Endothelial cell of umbilical vein (primary cell): ENCODE measurements around the gene RBM8A. TPM values are rescaled to one million over a fixed set of nuclear protein-coding genes. Genes with fewer than 3 reads are reported as not detected.

ENCODE experiments used
- BruUV-seq: library from RNA; stranded (reverse); fragments of 400-500 nt; replicated peaks from 2 replicates; lab custom pipeline; 2021; lab: Mats Ljungman, UMichigan
- CTCF ChIA-PET: fragments of 300-600, 350-600 bp; sonication (Branson Sonifier 250); formaldehyde crosslinking; loops from one replicate; lab custom pipeline; 2021; ENCODE audit warnings: antibody characterized with exemption, inconsistent platforms; lab: Charles Lee
- POLR2A ChIA-PET: fragments of 300-600, 350-600 bp; sonication (Branson Sonifier 250); formaldehyde crosslinking; loops from one replicate; lab custom pipeline; 2021; ENCODE audit warnings: antibody characterized with exemption, inconsistent platforms; lab: Charles Lee
- DNase-seq: peaks from one replicate; pipeline ENCODE4 v3.0.0-alpha.2; 2011; ENCODE audit warnings: low read depth, low spot score
- FAIRE-seq: peaks from 2 replicates; lab custom pipeline; 2011; peaks lifted over from hg19 to GRCh38; lab: Jason Lieb, UNC
- H2AFZ ChIP-seq: 2 replicates; pipeline ENCODE4 v1.6.0; 2012; ENCODE audit warnings: low read depth, low read length, control low read depth, inconsistent platforms
- H3K27ac ChIP-seq: 2 replicates; pipeline ENCODE4 v1.5.1; 2011; ENCODE audit warnings: low read depth, mild to moderate bottlenecking, control low read depth, low read length, moderate library complexity; ENCODE audit not compliant: insufficient read depth
- H3K27me3 ChIP-seq, 2 experiments: 2 replicates each; pipeline versions ENCODE4 v1.6.0 to v1.6.1; 2011; ENCODE audit warnings: low read length in 2 of 2, mixed read lengths in 1 of 2; ENCODE audit not compliant: control insufficient read depth in 2 of 2, insufficient read depth in 2 of 2
- H3K36me3 ChIP-seq, 2 experiments: 2 replicates in 1 of 2; 3 replicates in 1 of 2; pipeline ENCODE4 v1.5.1; 2011; ENCODE audit warnings: low read length in 2 of 2, mild to moderate bottlenecking in 1 of 2, moderate library complexity in 1 of 2; ENCODE audit not compliant: control insufficient read depth in 2 of 2, insufficient read depth in 2 of 2; ENCODE audit errors: extremely low read depth in 1 of 2
- H3K4me1 ChIP-seq: 3 replicates; pipeline ENCODE4 v1.5.1; 2011; ENCODE audit warnings: mild to moderate bottlenecking, low read length; ENCODE audit not compliant: control insufficient read depth, insufficient read depth; ENCODE audit errors: extremely low read depth
- H3K4me2 ChIP-seq: 2 replicates; pipeline ENCODE4 v1.6.1; 2011; ENCODE audit warnings: low read length, control low read depth, mixed read lengths; ENCODE audit not compliant: insufficient read depth
- H3K4me3 ChIP-seq, 3 experiments: fragments of 200-600 bp in 1 of 3; sonication (generic), shearing (Covaris generic) in 1 of 3; replicated peaks in 1 of 3; 2 replicates each; pipeline ENCODE4 v1.5.1; 2011 to 2016; ENCODE audit warnings: control low read depth in 3 of 3, low read length in 3 of 3, mild to moderate bottlenecking in 2 of 3, inconsistent platforms in 1 of 3, low read depth in 1 of 3, moderate library complexity in 1 of 3; ENCODE audit not compliant: insufficient read depth in 1 of 3
- H3K79me2 ChIP-seq: 2 replicates; pipeline ENCODE4 v1.6.0; 2012; ENCODE audit warnings: low read length, inconsistent platforms; ENCODE audit not compliant: control insufficient read depth, insufficient read depth
- H3K9ac ChIP-seq: replicated peaks from 2 replicates; pipeline ENCODE3; 2011; ENCODE audit warnings: low read length, control low read depth; ENCODE audit not compliant: insufficient read depth; ENCODE audit errors: extremely low read depth
- H3K9me1 ChIP-seq: replicated peaks from 3 replicates; pipeline ENCODE4 v1.6.0; 2011; ENCODE audit warnings: mild to moderate bottlenecking, low read length; ENCODE audit not compliant: control insufficient read depth, insufficient read depth; ENCODE audit errors: extremely low read depth
- H3K9me3 ChIP-seq: replicated peaks from 2 replicates; pipeline ENCODE4 v1.5.1; 2012; ENCODE audit warnings: low read length, inconsistent platforms; ENCODE audit not compliant: control insufficient read depth, insufficient read depth
- H4K20me1 ChIP-seq: replicated peaks from 2 replicates; pipeline ENCODE3; 2011; ENCODE audit warnings: mild to moderate bottlenecking, low read length; ENCODE audit not compliant: control insufficient read depth, insufficient read depth; ENCODE audit errors: extremely low read depth
- CTCF ChIP-seq, 2 donors: IDR thresholded peaks; 1 replicate in 1 of 2; 2 replicates in 1 of 2; pipeline ENCODE4 v1.5.1; 2011; ENCODE audit warnings: low read length in 2 of 2, mild to moderate bottlenecking in 2 of 2, moderate library complexity in 2 of 2, control low read depth in 1 of 2, inconsistent platforms in 1 of 2, low read depth in 1 of 2; ENCODE audit not compliant: insufficient read depth in 1 of 2; ENCODE audit errors: extremely low read depth in 1 of 2
- EZH2 ChIP-seq: IDR thresholded peaks from 2 replicates; pipeline ENCODE4 v1.6.1; 2012; ENCODE audit warnings: borderline replicate concordance, low read depth, mild to moderate bottlenecking, moderate library complexity, low read length, inconsistent platforms; ENCODE audit not compliant: severe bottlenecking
- FOS ChIP-seq: IDR thresholded peaks from 2 replicates; pipeline ENCODE4 v1.6.1; 2011; ENCODE audit warnings: mild to moderate bottlenecking, low read length, moderate library complexity, borderline replicate concordance; ENCODE audit not compliant: insufficient read depth
- GATA2 ChIP-seq: IDR thresholded peaks from 2 replicates; pipeline ENCODE4 v1.7.0; 2011; ENCODE audit warnings: low read depth, mild to moderate bottlenecking, moderate library complexity, mixed read lengths, low read length; ENCODE audit not compliant: insufficient read length, insufficient read depth
- JUN ChIP-seq: IDR thresholded peaks from 2 replicates; pipeline ENCODE4 v1.6.1; 2011; ENCODE audit warnings: borderline replicate concordance, low read depth; ENCODE audit not compliant: insufficient read length, insufficient read depth
- MAX ChIP-seq: IDR thresholded peaks from 2 replicates; pipeline ENCODE4 v1.6.1; 2011; ENCODE audit not compliant: insufficient read depth, insufficient read length
- MYC ChIP-seq: IDR thresholded peaks from one replicate; pipeline ENCODE4 v1.6.1; 2011; ENCODE audit warnings: mild to moderate bottlenecking, low read depth, low read length
- POLR2A ChIP-seq: IDR thresholded peaks from 2 replicates; pipeline ENCODE4 v1.6.1; 2012; ENCODE audit warnings: low read depth, mild to moderate bottlenecking, control low read depth, low read length
- POLR2AphosphoS5 ChIP-seq: IDR thresholded peaks from 2 replicates; pipeline ENCODE4 v1.6.1; 2012; ENCODE audit warnings: low read depth, mild to moderate bottlenecking, control low read depth, low read length, moderate library complexity; ENCODE audit not compliant: insufficient read depth
- dilution Hi-C: fragments of 300-500 bp; cut with MboI; formaldehyde crosslinking; loops from one replicate; pipeline ENCODE4 v1.15.0; 2019; ENCODE audit warnings: low sequenced_read_pairs; ENCODE audit not compliant: extremely low pct_ligation_motif_present
- intact Hi-C: fragments of 100-400 bp; cut with micrococcal nuclease; formaldehyde crosslinking; loops from one replicate; pipeline ENCODE4 v1.10.0; 2022
- polyA plus RNA-seq, 4 experiments: library from polyadenylated mRNA; depleted of rRNA in 3 of 4; stranded (reverse) in 3 of 4; unstranded in 1 of 4; fragments of >200 nt; gene quantifications; 2 replicates each; pipeline versions ENCODE4 v1.2.1 to v1.2.3, GENCODE V29; 2011 to 2012; ENCODE audit warnings: missing spikeins in 1 of 4
- total RNA-seq: library from RNA; stranded (reverse); gene quantifications from 2 replicates; pipeline ENCODE4 v1.2.3, GENCODE V29; 2021

Gene RBM8A
- total and polyA plus RNA-seq, 2 donors (not counting 3 experiments of a cell fraction or from before 2014, with no cell fraction given) = 192 to 194 TPM

GRCh38 chr1:145963265-145964019 is 36.2 kb upstream of the RBM8A start:
- POLR2A ChIA-PET = interaction anchor here (0.6 to 1.8 kb wide), 6 partner anchors 8 to 104 kb away, joined by 3 to 10 read pairs (median 4); partner anchors contain the start of genes PIAS3 and RBM8A
- H2AFZ ChIP-seq = no peak overlapping the region
- dilution Hi-C loops = no loop called here

GRCh38 chr1:145962157-145963102 is 35.1 kb upstream of the RBM8A start:
- Histone ChIP-seq H2AFZ (peak overlapping the region; percentile 95), H3K79me2 (no peaks in the 10 kb centered on the region), H3K9ac (no peak overlapping the region), H3K4me2 (peak overlapping the region; percentile 86), H3K9me1 (no peaks in the 10 kb centered on the region), H3K27me3 (no peaks in the 10 kb centered on the region), H3K4me1 (peaks cover 39% of the 10 kb centered on the region), H3K36me3 (no peaks in the 10 kb centered on the region), H3K27ac (no peak overlapping the region), H4K20me1 (no peaks in the 10 kb centered on the region), H3K9me3 (no peaks in the 10 kb centered on the region), H3K4me3 (peak overlapping the region; percentile 19 to 73 (median 32))
- ChIA-PET CTCF (interaction anchor here (0.7 to 2.5 kb wide), 6 partner anchors 15 to 70 kb away, joined by 3 to 23 read pairs (median 9); partner anchors contain the start of gene RBM8A), POLR2A (interaction anchor here (0.6 to 1.6 kb wide), 3 partner anchors 10 to 35 kb away, joined by 3 to 4 read pairs (median 3); partner anchors contain the start of gene RBM8A)
- FAIRE-seq (no peak), DNase-seq (no peak)
- TF ChIP-seq GATA2 (no peak), MAX (no peak), POLR2AphosphoS5 (no peak), FOS (no peak), CTCF (IDR thresholded peaks at IDR 0.05; ENCODE audit: extremely low read depth in 1 of 2, insufficient read depth in 1 of 2, low read depth in 1 of 2, low read length in 2 of 2) (no peak), POLR2A (no peak), JUN (no peak), MYC (no peak), EZH2 (no peak)
- dilution Hi-C loops = no loop called here
- BruUV-seq = no TSS peak
- intact Hi-C loops = no loop called here

More at GRCh38 chr1:145963265-145964019, 36.2 kb upstream of the RBM8A start:
- intact Hi-C loops = loop anchor here (1.0 kb wide), 2 partner anchors 33 to 36 kb away; partner anchors contain the start of genes RBM8A and TXNIP
- no peaks in the 10 kb centered on the region for H4K20me1 ChIP-seq
- peak overlapping the region in 1 of 3 experiments; percentile 77 for H3K4me3 ChIP-seq
- CTCF ChIA-PET = interaction anchor here (0.6 to 2.5 kb wide), 14 partner anchors 14 to 118 kb away, joined by 3 to 23 read pairs (median 5); partner anchors contain the start of genes ITGA10, NUDT17, PEX11B and PIAS3
- TF ChIP-seq MAX (peak; percentile 27), POLR2AphosphoS5 (no peak)
- H3K27me3 ChIP-seq = no peaks in the 10 kb centered on the region
- no peaks in the 10 kb centered on the region for H3K79me2 ChIP-seq
- peak overlapping the region; percentile 40 for H3K9ac ChIP-seq
- peak overlapping the region; percentile 43 for H3K27ac ChIP-seq
- peak overlapping the region; percentile 82 for H3K4me2 ChIP-seq
- no TSS peak for BruUV-seq
- DNase-seq (no peak), FAIRE-seq (peak; percentile 58)
- no peaks in the 10 kb centered on the region for H3K9me3 ChIP-seq
- no peaks in the 10 kb centered on the region for H3K36me3 ChIP-seq
- peaks cover 35% of the 10 kb centered on the region for H3K4me1 ChIP-seq
- H3K9me1 ChIP-seq = no peaks in the 10 kb centered on the region
